Retina (tissue), 1 donor: ENCODE measurements around the gene TXLNG.
"Not testable (repeated sequence)": the region's sequence is repeated elsewhere in the genome, so short reads cannot be mapped to it uniquely, and the experiment has no call there.

Experiments used
- DNase-seq: peaks from one replicate; pipeline ENCODE4 v3.0.0-alpha.2; 2016

TXLNG gene

GRCh38 chrX:16839219-16839851, 53.1 kb downstream of the TXLNG start:
- DNase-seq: no peak

- DNase-seq: no peak
These were observed 53.7 kb downstream of the TXLNG start for GRCh38 chrX:16839852-16840460.

GRCh38 chrX:16842684-16843083, 56.4 kb downstream of the TXLNG start:
- no peak for DNase-seq

GRCh38 chrX:16843208-16843909, 57.1 kb downstream of the TXLNG start:
- DNase-seq: no peak

- no peak for DNase-seq
These were observed 59.4 kb downstream of the TXLNG start for GRCh38 chrX:16845686-16846085.

GRCh38 chrX:16848541-16848940, 62.3 kb downstream of the TXLNG start:
- no peak for DNase-seq

- no peak for DNase-seq
These were observed 65.2 kb downstream of the TXLNG start for GRCh38 chrX:16851421-16851820.

- DNase-seq: no peak
These were observed 65.6 kb downstream of the TXLNG start for GRCh38 chrX:16851827-16852226.

- DNase-seq: no peak
These were observed 66.4 kb downstream of the TXLNG start for GRCh38 chrX:16852617-16853179.

- no peak for DNase-seq
These were observed 67.3 kb downstream of the TXLNG start for GRCh38 chrX:16853537-16853936.

- DNase-seq: no peak
These were observed 69.3 kb downstream of the TXLNG start for GRCh38 chrX:16855363-16856075.

GRCh38 chrX:16856076-16856404, 69.8 kb downstream of the TXLNG start:
- DNase-seq: not testable (repeated sequence)

- DNase-seq: no peak
These were observed 70.5 kb downstream of the TXLNG start for GRCh38 chrX:16856744-16857143.

GRCh38 chrX:16862829-16863228, 76.6 kb downstream of the TXLNG start:
- DNase-seq: no peak

GRCh38 chrX:16867947-16868346, 81.7 kb downstream of the TXLNG start:
- no peak for DNase-seq

- DNase-seq: no peak
These were observed 82.7 kb downstream of the TXLNG start for GRCh38 chrX:16868920-16869319.

GRCh38 chrX:16869393-16870094, 83.3 kb downstream of the TXLNG start:
- DNase-seq: peak; percentile 31

GRCh38 chrX:16870095-16870861, 84.0 kb downstream of the TXLNG start, which contains the start of gene RBBP7:
RBBP7 (minus strand) TSS chrX:16870362; CDS start chrX:16870053, 309 bp downstream.
- DNase-seq: peak; percentile 93

- DNase-seq: peak; percentile 83
These were observed 84.9 kb downstream of the TXLNG start for GRCh38 chrX:16870862-16871815.

GRCh38 chrX:16873106-16873505, 86.8 kb downstream of the TXLNG start:
- DNase-seq: no peak
